Gastroesophageal sphincter (tissue), 4 donors: Measurements from ENCODE around the gene ABHD4. TPM values are rescaled to one million over a fixed set of nuclear protein-coding genes. Genes with fewer than 3 reads are reported as not detected.

Source experiments
- ATAC-seq: fragments of 150-250 bp; one replicate; pipeline ENCODE4 v1.9.1; 2016; ENCODE audit warnings: mild to moderate bottlenecking, moderate library complexity
- H3K27ac ChIP-seq, 4 donors: fragments of 200-600 bp; sonication (generic) in 3 of 4; 1 replicate in 3 of 4; 2 replicates in 1 of 4; pipeline ENCODE4 v1.5.1; 2016 to 2019
- H3K27me3 ChIP-seq: fragments of 200-600 bp; sonication (generic); one replicate; pipeline ENCODE4 v1.5.1; 2019
- H3K36me3 ChIP-seq, 2 donors: fragments of 200-600 bp; sonication (generic); one replicate each; pipeline ENCODE4 v1.5.1; 2019; ENCODE audit warnings: control low read depth in 1 of 2
- H3K4me1 ChIP-seq, 3 donors: fragments of 200-600 bp; sonication (generic); 1 replicate in 2 of 3; 2 replicates in 1 of 3; pipeline ENCODE4 v1.5.1; 2016 to 2019; ENCODE audit warnings: control low read depth in 2 of 3
- H3K4me3 ChIP-seq, 2 donors: fragments of 200-600 bp; sonication (generic); one replicate each; pipeline ENCODE4 v1.5.1; 2019; ENCODE audit warnings: mild to moderate bottlenecking in 1 of 2, moderate library complexity in 1 of 2
- H3K9me3 ChIP-seq, 3 donors: fragments of 200-600 bp; sonication (generic); one replicate each; pipeline ENCODE4 v1.5.1; 2017 to 2019; ENCODE audit warnings: control low read depth in 2 of 3
- EP300 ChIP-seq: sonication (generic); formaldehyde crosslinking; IDR thresholded peaks from one replicate; pipeline ENCODE4 v1.6.1; 2017; ENCODE audit warnings: antibody characterized with exemption, mild to moderate bottlenecking
- POLR2A ChIP-seq, 2 donors: fragments of 450-650 bp; IDR thresholded peaks; one replicate each; pipeline ENCODE4 v1.6.1; 2017; ENCODE audit warnings: antibody characterized with exemption in 2 of 2, mild to moderate bottlenecking in 2 of 2, moderate library complexity in 1 of 2
- POLR2AphosphoS5 ChIP-seq: sonication (generic); formaldehyde crosslinking; IDR thresholded peaks from one replicate; pipeline ENCODE4 v1.6.1; 2017; ENCODE audit warnings: antibody characterized with exemption
- WGBS, 2 donors: methylation state at CpG; one replicate each; pipeline ENCODE4 v1.1.5; 2018; ENCODE audit warnings: low coverage in 1 of 2; 5-methylcytosine and 5-hydroxymethylcytosine counted together
- total RNA-seq, 4 donors: library from RNA; depleted of rRNA; stranded (reverse); fragments of >200 nt; gene quantifications; one replicate each; pipeline ENCODE4 v1.1.0, GENCODE V29; 2016
- TF ChIP-seq, protein P1 (sequence below), 4 experiments: fragments of 200-600 bp in 2 of 4; fragments of 450-650 bp in 2 of 4; sonication (generic) in 1 of 4; IDR thresholded peaks; one replicate each; pipeline ENCODE4 v1.5.1; 2017 to 2019; ENCODE audit warnings: antibody characterized with exemption in 4 of 4, mild to moderate bottlenecking in 2 of 4, moderate library complexity in 2 of 4

The ABHD4 gene
- total RNA-seq, 4 donors from 2014 or later = 23.8 to 42.0 (median 31.0) TPM

DNA sequence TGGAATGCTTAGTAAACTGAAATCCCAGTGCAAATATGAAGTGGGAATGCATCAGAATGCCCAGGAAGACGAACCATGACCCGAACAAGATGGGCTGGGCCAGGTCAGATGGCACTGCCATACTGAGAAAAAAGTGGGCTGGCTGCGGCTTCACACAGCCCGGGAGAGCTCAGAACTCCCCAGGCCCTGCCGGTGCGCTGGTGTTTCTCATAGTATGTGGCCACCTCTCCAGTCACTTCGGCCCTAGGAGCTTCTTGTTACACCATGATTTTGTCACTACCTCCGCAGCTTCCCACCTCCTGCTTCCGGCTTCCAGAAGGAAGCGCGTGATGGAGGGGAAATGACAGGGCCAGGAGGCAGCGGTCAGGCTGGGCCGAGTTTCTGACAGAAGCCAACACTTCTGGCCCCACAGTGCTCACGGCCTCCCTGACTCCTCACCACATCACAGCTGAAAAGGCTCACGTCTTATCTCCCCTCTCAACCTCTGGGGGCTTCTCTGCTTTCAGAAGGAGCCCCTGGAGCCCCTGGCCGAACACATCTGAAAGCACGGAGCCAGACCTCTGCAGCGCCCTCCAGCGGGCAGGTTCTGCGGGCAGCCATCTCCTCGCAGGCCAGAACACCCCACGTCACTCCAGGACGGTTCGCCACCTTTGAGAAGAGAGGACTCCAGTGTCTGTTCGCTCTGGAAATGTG, 39.7 kb upstream of the ABHD4 start:
- Histone ChIP-seq H3K9me3 (no peaks in the 10 kb centered on the region), H3K27me3 (no peaks in the 10 kb centered on the region), H3K27ac (peak overlapping the region in 2 of 4 donors; percentile 19 to 68), H3K4me1 (peaks cover 0 to 27% (median 9%) of the 10 kb centered on the region in 3 donors), H3K4me3 (no peak overlapping the region), H3K36me3 (peaks cover 0 to 3% of the 10 kb centered on the region in 2 donors)
- no peak for ATAC-seq
- no CpG with 5 or more reads among the region's 25 CpGs for WGBS, 2 donors
- TF ChIP-seq, protein P1, sequence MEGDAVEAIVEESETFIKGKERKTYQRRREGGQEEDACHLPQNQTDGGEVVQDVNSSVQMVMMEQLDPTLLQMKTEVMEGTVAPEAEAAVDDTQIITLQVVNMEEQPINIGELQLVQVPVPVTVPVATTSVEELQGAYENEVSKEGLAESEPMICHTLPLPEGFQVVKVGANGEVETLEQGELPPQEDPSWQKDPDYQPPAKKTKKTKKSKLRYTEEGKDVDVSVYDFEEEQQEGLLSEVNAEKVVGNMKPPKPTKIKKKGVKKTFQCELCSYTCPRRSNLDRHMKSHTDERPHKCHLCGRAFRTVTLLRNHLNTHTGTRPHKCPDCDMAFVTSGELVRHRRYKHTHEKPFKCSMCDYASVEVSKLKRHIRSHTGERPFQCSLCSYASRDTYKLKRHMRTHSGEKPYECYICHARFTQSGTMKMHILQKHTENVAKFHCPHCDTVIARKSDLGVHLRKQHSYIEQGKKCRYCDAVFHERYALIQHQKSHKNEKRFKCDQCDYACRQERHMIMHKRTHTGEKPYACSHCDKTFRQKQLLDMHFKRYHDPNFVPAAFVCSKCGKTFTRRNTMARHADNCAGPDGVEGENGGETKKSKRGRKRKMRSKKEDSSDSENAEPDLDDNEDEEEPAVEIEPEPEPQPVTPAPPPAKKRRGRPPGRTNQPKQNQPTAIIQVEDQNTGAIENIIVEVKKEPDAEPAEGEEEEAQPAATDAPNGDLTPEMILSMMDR (IDR thresholded peaks at IDR 0.05) = no peak
- TF ChIP-seq EP300 (no peak), POLR2A (IDR thresholded peaks at IDR 0.05) (no peak), POLR2AphosphoS5 (no peak)

DNA sequence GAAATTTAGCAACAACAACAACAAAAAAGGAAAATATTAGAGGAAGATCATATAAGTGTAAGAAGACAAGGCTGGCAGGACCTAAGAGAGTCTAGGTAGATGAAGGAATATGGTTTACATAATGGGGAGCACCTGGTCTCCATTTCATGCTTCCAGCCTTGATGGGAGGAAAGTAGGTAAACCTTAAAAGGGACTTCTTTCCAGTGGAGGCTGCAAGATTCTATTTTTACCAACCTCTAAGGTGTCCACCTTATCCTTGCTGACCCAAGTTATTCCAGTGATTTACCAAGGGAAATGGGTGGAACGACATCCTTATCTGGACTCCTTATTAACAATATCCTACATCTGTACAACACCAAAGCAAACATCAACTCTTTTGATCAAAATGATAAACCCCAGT, 39.1 kb upstream of the ABHD4 start:
- Histone ChIP-seq H3K9me3 (no peaks in the 10 kb centered on the region), H3K36me3 (peaks cover 0 to 7% of the 10 kb centered on the region in 2 donors), H3K27me3 (no peaks in the 10 kb centered on the region), H3K4me1 (peaks cover under 1 to 33% (median 9%) of the 10 kb centered on the region in 3 donors), H3K27ac (peak overlapping the region in 3 of 4 donors; percentile 19 to 68 (median 51)), H3K4me3 (no peak overlapping the region)
- TF ChIP-seq, protein P1 (IDR thresholded peaks at IDR 0.05) = no peak
- no peak for TF ChIP-seq POLR2AphosphoS5
- TF ChIP-seq POLR2A (IDR thresholded peaks at IDR 0.05) = no peak
- no peak for TF ChIP-seq EP300
- no peak for ATAC-seq
- WGBS, 2 donors = 64 to 86% methylated on average over 1 of the region's 1 CpG

DNA sequence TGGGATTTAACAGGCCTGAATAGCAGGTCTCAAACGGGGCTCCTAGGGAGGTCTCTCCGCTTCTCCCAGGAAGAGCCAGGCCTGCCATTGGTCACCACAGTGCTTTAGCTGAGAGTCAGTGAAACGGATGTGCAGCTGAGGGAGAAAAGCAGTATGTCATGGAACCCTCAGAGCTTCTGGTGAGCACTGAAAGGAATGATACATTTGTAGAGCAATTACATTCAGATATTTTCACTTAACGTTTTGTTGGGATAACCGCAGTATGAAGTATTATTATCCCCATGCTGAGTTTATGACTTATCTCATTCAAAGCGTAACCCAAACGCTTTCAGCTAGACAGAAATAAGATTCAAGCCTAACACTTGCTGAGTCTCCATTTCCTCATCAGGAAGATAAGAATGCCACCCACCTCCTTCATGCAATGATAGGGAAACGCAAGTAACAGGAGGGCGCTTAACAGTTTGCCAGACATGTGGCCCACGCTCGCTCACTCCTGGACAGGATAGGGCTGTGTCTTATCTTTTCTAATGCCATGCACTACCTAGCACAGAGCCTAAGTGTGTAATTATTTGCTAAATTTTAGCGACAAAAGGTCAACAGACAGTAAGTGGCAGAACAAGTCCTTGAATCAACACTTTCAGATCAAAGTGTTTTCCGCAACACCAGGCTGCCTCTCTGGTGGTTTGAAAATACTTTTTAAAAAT, 37.3 kb upstream of the ABHD4 start:
- WGBS, 2 donors = 66 to 70% methylated on average over 13 of the region's 13 CpGs
- no peak overlapping the region for H3K4me3 ChIP-seq
- peaks cover 9 to 51% (median 15%) of the 10 kb centered on the region in 3 donors for H3K4me1 ChIP-seq
- ATAC-seq = no peak
- H3K36me3 ChIP-seq = peaks cover 0 to 23% of the 10 kb centered on the region in 2 donors
- no peak for TF ChIP-seq POLR2AphosphoS5
- TF ChIP-seq POLR2A (IDR thresholded peaks at IDR 0.05) = no peak
- TF ChIP-seq, protein P1 (IDR thresholded peaks at IDR 0.05) = no peak
- TF ChIP-seq EP300 = no peak
- no peaks in the 10 kb centered on the region for H3K27me3 ChIP-seq
- H3K27ac ChIP-seq = no peak overlapping the region
- no peaks in the 10 kb centered on the region for H3K9me3 ChIP-seq

DNA sequence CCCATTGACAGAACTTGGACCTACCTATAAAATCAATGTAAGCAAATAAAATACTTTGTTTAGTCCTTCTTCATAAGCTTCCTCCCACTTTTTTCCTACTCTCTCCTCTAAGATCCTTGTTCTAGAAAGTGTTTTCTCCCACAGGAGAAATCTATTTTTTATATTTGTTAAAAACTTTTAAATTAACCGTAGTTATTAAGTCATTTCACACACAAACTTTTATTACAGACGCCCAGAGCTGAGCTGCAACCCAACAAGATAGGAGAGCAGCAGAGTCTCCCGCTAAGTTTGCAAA, 36.8 kb upstream of the ABHD4 start:
- no peak for ATAC-seq
- H3K36me3 ChIP-seq = peaks cover 0 to 28% of the 10 kb centered on the region in 2 donors
- H3K27ac ChIP-seq = peak overlapping the region in 1 of 4 donors; percentile 74
- H3K27me3 ChIP-seq = no peaks in the 10 kb centered on the region
- 63 to 80% methylated on average over 2 to 3 of the region's 3 CpGs for WGBS, 2 donors
- H3K4me1 ChIP-seq = peaks cover 9 to 54% (median 15%) of the 10 kb centered on the region in 3 donors
- H3K4me3 ChIP-seq = no peak overlapping the region
- no peaks in the 10 kb centered on the region for H3K9me3 ChIP-seq
- TF ChIP-seq, protein P1 (IDR thresholded peaks at IDR 0.05) = no peak
- TF ChIP-seq POLR2A (IDR thresholded peaks at IDR 0.05) (no peak), POLR2AphosphoS5 (no peak), EP300 (no peak)
